HepG2 (cell line): ENCODE results near the gene NEK3. TPM values are rescaled to one million over a fixed set of nuclear protein-coding genes. Genes with fewer than 3 reads are reported as not detected.
"Not testable (repeated sequence)": the region's sequence is repeated elsewhere in the genome, so short reads cannot be mapped to it uniquely, and the experiment has no call there.

Source experiments
- ATAC-seq: fragments of 200-7000 bp; cut with Tn5 transposase; 3 replicates; pipeline ENCODE4 v1.9.1; 2020; ENCODE audit warnings: mild to moderate bottlenecking, moderate library complexity
- BruUV-seq: library from RNA; stranded (reverse); fragments of 400-500 nt; replicated peaks from 2 replicates; lab custom pipeline; 2021; lab: Mats Ljungman, UMichigan
- CTCF ChIA-PET: fragments of 300-600 bp; formaldehyde crosslinking; extraction: SDS; loops from one replicate; lab custom pipeline; 2021; ENCODE audit warnings: low total read pairs, inconsistent platforms, low intra/inter-chr PET ratio; lab: Yijun Ruan, JAX
- POLR2A ChIA-PET: fragments of 350-600 bp; sonication (Branson Sonifier 250); formaldehyde crosslinking; loops from one replicate; lab custom pipeline; 2020; ENCODE audit warnings: antibody characterized with exemption, inconsistent platforms; lab: Yijun Ruan, JAX
- DNase-seq: peaks from one replicate; pipeline ENCODE4 v3.0.0-alpha.2; 2015; ENCODE audit warnings: low spot score
- FAIRE-seq: peaks from 3 replicates; lab custom pipeline; 2011; peaks lifted over from hg19 to GRCh38; lab: Jason Lieb, UNC
- H2AFZ ChIP-seq: one replicate; pipeline ENCODE4 v1.6.1; 2011; ENCODE audit warnings: low read length, inconsistent platforms
- H3K27ac ChIP-seq: fragments of 300-600 bp; 3 replicates; pipeline ENCODE4 v1.8.0; 2011; ENCODE audit warnings: mixed run types, mild to moderate bottlenecking, mixed read lengths, low read length, inconsistent platforms; ENCODE audit not compliant: insufficient read depth; ENCODE audit errors: extremely low read length
- H3K27me3 ChIP-seq, 2 experiments: fragments of 200-600 bp in 1 of 2; 2 replicates in 1 of 2; 3 replicates in 1 of 2; pipeline versions ENCODE4 v1.6.0 to v1.8.0; 2011; ENCODE audit warnings: low read length in 2 of 2, mild to moderate bottlenecking in 2 of 2, moderate library complexity in 2 of 2, inconsistent platforms in 1 of 2; ENCODE audit not compliant: insufficient read depth in 2 of 2, control insufficient read depth in 1 of 2
- H3K36me3 ChIP-seq, 2 experiments: fragments of 200-600 bp in 1 of 2; replicated peaks in 1 of 2; 2 replicates in 1 of 2; 3 replicates in 1 of 2; pipeline versions ENCODE4 v1.5.1 to v1.8.0; 2011; ENCODE audit warnings: low read length in 2 of 2, inconsistent platforms in 1 of 2; ENCODE audit not compliant: insufficient read depth in 2 of 2, control insufficient read depth in 1 of 2
- H3K4me1 ChIP-seq: 2 replicates; pipeline ENCODE4 v1.5.1; 2012; ENCODE audit warnings: low read length, inconsistent platforms; ENCODE audit not compliant: insufficient read depth
- H3K4me2 ChIP-seq: 2 replicates; pipeline ENCODE4 v1.6.0; 2011; ENCODE audit warnings: low read depth, low read length, inconsistent platforms
- H3K4me3 ChIP-seq, 3 experiments: fragments of 200-600 bp in 1 of 3; sonication (generic), shearing (Covaris generic) in 1 of 3; replicated peaks in 1 of 3; 2 replicates each; pipeline ENCODE4 v1.5.1; 2011 to 2016; ENCODE audit warnings: low read length in 3 of 3, inconsistent platforms in 2 of 3, low read depth in 2 of 3, mild to moderate bottlenecking in 2 of 3, control low read depth in 1 of 3, mixed read lengths in 1 of 3; ENCODE audit not compliant: insufficient read depth in 1 of 3
- H3K79me2 ChIP-seq: one replicate; pipeline ENCODE4 v1.6.1; 2011; ENCODE audit warnings: low read length, inconsistent platforms; ENCODE audit not compliant: insufficient read depth
- H3K9ac ChIP-seq: 2 replicates; pipeline ENCODE4 v1.6.0; 2011; ENCODE audit warnings: mild to moderate bottlenecking, low read depth, low read length, inconsistent platforms; ENCODE audit not compliant: insufficient read depth
- H3K9me3 ChIP-seq: 2 replicates; pipeline ENCODE4 v1.5.1; 2012; ENCODE audit warnings: mild to moderate bottlenecking, low read length
- H4K20me1 ChIP-seq: 2 replicates; pipeline ENCODE4 v1.6.0; 2011; ENCODE audit warnings: inconsistent platforms, mild to moderate bottlenecking, low read length, moderate library complexity; ENCODE audit not compliant: insufficient read depth
- BATF2 ChIP-seq: sonication (generic); formaldehyde crosslinking; IDR thresholded peaks from 2 replicates; pipeline ENCODE4 v1.8.0; 2022; ENCODE audit warnings: mild to moderate bottlenecking, missing genetic modification reagents, moderate library complexity
- SIX4 ChIP-seq: sonication (generic); formaldehyde crosslinking; IDR thresholded peaks from 2 replicates; pipeline ENCODE4 v1.4.0; 2020; ENCODE audit warnings: missing genetic modification reagents
- TCF7L2 ChIP-seq: IDR thresholded peaks from 2 replicates; pipeline ENCODE4 v1.6.1; 2011; ENCODE audit warnings: mild to moderate bottlenecking, low read depth, low read length, moderate library complexity
- ZHX1 ChIP-seq: sonication (generic); formaldehyde crosslinking; IDR thresholded peaks from 2 replicates; pipeline ENCODE4 v1.8.1; 2022; ENCODE audit warnings: low read depth, mild to moderate bottlenecking, missing genetic modification reagents
- WGBS: methylation state at CpG from one replicate; pipeline ENCODE4 v1.1.6; 2017; ENCODE audit warnings: low lambda C conversion rate; 5-methylcytosine and 5-hydroxymethylcytosine counted together
- in situ Hi-C: cut with HindIII; loops from 2 replicates; pipeline ENCODE4 v1.10.0; 2017; ENCODE audit warnings: low pct_unique_long_range_greater_than_20kb; ENCODE audit not compliant: extremely low pct_ligation_motif_present
- intact Hi-C: fragments of 100-400 bp; cut with micrococcal nuclease; formaldehyde crosslinking; loops from one replicate; pipeline ENCODE4 v1.10.0; 2022; ENCODE audit not compliant: unreplicated experiment
- polyA plus RNA-seq, 8 experiments: library from polyadenylated mRNA; depleted of rRNA in 3 of 8; stranded (reverse) in 7 of 8; unstranded in 1 of 8; fragments of >200 nt; fragmentation: Illumina TruSeq in 4 of 8; extraction: Trizol in 4 of 8; gene quantifications; 2 replicates each; pipeline versions ENCODE4 v1.2.1 to v1.2.3, GENCODE V29; 2011 to 2016; ENCODE audit warnings: low read depth in 4 of 8, missing spikeins in 1 of 8, mixed read lengths in 1 of 8; ENCODE audit not compliant: insufficient read depth in 1 of 8
- total RNA-seq, 5 experiments: library from RNA; depleted of rRNA; stranded (reverse); fragments of >200 nt; fragmentation: Illumina TruSeq; extraction: Trizol; gene quantifications; 2 replicates each; pipeline ENCODE4 v1.2.3, GENCODE V29; 2016; ENCODE audit warnings: low read depth in 1 of 5
- TF ChIP-seq, protein P1 (sequence below): sonication (generic); formaldehyde crosslinking; conservative IDR thresholded peaks from 2 replicates; pipeline ENCODE4 v1.4.0; 2020; ENCODE audit warnings: mild to moderate bottlenecking, missing genetic modification reagents, moderate library complexity

The NEK3 gene
- total and polyA plus RNA-seq, 2 of the 13 experiments (the other 11 are each of a cell fraction or from before 2014, with no cell fraction given) = 36.7 to 68.2 TPM

DNA sequence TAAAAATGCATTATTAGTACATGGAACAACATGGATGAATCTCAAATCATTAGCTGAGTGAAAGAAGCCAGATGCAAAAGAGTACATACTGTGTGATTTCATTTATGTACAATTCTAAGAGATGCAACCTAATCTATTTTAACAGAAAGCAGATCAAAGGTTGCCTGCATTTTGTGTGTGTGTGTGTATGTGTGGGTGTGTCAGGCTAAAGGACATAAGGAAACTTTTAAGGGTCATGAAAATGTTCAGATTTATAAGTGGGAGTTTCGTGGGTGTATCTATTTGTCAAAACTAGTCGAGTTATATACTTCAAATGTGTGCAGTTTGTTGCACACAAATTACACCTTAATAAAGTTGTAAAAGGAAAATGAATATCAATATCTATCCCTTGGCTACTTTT lies 17.9 kb upstream of the NEK3 start (continued):
- TF ChIP-seq BATF2 (CRISPR knock-in tag) (no peak), SIX4 (no peak), TCF7L2 (no peak)

GRCh38 chr13:52173970-52174369 lies 14.6 kb upstream of the NEK3 start:
- peaks cover 10 to 33% of the 10 kb centered on the region in 2 experiments for H3K36me3 ChIP-seq
- H3K4me3 ChIP-seq, CTCF ChIA-PET, in situ Hi-C loops, H3K4me2 ChIP-seq, H2AFZ ChIP-seq, H3K9ac ChIP-seq, H3K27ac ChIP-seq, H4K20me1 ChIP-seq, ATAC-seq, DNase-seq, H3K79me2 ChIP-seq, intact Hi-C loops, BruUV-seq, H3K27me3 ChIP-seq, H3K9me3 ChIP-seq: not testable (repeated sequence)
- POLR2A ChIA-PET = interaction anchor here (1.8 kb wide), 1 partner anchor 14 kb away, joined by 6 read pairs; the partner anchor contains the start of gene NEK3
- H3K4me1 ChIP-seq = peaks cover 37% of the 10 kb centered on the region
- FAIRE-seq = peak; percentile 12
- 96% methylated on average over 6 of the region's 6 CpGs for WGBS

- H3K9me3 ChIP-seq = no peaks in the 10 kb centered on the region
- H3K79me2 ChIP-seq = no peaks in the 10 kb centered on the region
- no peak overlapping the region for H3K9ac ChIP-seq
- intact Hi-C loops = no loop called here
- ATAC-seq = no peak; the same call in 2 of the 3 replicates
- peaks cover 10 to 35% of the 10 kb centered on the region in 2 experiments for H3K36me3 ChIP-seq
- peaks cover 36% of the 10 kb centered on the region for H3K4me1 ChIP-seq
- H3K4me3 ChIP-seq = no peak overlapping the region
- H3K27me3 ChIP-seq = no peaks in the 10 kb centered on the region
- in situ Hi-C loops = no loop called here
- H3K27ac ChIP-seq = no peak overlapping the region
- no peak for FAIRE-seq
- H2AFZ ChIP-seq = no peak overlapping the region
- 80% methylated on average over 3 of the region's 3 CpGs for WGBS
- ChIA-PET CTCF (no interaction called here), POLR2A (interaction anchor here (0.9 to 1.8 kb wide), 2 partner anchors 10 to 13 kb away, joined by 3 to 6 read pairs; partner anchors contain the start of gene NEK3)
- TF ChIP-seq, protein P1, sequence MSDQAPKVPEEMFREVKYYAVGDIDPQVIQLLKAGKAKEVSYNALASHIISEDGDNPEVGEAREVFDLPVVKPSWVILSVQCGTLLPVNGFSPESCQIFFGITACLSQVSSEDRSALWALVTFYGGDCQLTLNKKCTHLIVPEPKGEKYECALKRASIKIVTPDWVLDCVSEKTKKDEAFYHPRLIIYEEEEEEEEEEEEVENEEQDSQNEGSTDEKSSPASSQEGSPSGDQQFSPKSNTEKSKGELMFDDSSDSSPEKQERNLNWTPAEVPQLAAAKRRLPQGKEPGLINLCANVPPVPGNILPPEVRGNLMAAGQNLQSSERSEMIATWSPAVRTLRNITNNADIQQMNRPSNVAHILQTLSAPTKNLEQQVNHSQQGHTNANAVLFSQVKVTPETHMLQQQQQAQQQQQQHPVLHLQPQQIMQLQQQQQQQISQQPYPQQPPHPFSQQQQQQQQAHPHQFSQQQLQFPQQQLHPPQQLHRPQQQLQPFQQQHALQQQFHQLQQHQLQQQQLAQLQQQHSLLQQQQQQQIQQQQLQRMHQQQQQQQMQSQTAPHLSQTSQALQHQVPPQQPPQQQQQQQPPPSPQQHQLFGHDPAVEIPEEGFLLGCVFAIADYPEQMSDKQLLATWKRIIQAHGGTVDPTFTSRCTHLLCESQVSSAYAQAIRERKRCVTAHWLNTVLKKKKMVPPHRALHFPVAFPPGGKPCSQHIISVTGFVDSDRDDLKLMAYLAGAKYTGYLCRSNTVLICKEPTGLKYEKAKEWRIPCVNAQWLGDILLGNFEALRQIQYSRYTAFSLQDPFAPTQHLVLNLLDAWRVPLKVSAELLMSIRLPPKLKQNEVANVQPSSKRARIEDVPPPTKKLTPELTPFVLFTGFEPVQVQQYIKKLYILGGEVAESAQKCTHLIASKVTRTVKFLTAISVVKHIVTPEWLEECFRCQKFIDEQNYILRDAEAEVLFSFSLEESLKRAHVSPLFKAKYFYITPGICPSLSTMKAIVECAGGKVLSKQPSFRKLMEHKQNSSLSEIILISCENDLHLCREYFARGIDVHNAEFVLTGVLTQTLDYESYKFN = 0 out of 2 replicates have a peak, but pooled peaks have one; percentile 17
- TF ChIP-seq ZHX1 = no peak
- no peak for DNase-seq
- no TSS peak for BruUV-seq
- H3K4me2 ChIP-seq = no peak overlapping the region
- no peaks in the 10 kb centered on the region for H4K20me1 ChIP-seq
Measured at GRCh38 chr13:52173373-52173772, 14.0 kb upstream of the NEK3 start.
